Left kidney (tissue), 2 donors: Measurements from ENCODE around the gene IGF1R. TPM values are rescaled to one million over a fixed set of nuclear protein-coding genes. Genes with fewer than 3 reads are reported as not detected.

Experiments
- DNase-seq: peaks from one replicate; pipeline ENCODE4 v3.0.0-alpha.2; 2013
- polyA plus RNA-seq: library from polyadenylated mRNA; unstranded; fragments of 120-200 nt; gene quantifications from one replicate; pipeline ENCODE4 v1.2.1, GENCODE V29; 2013; ENCODE audit not compliant: insufficient read length

IGF1R gene
- polyA plus RNA-seq, 1 donor, result 63.9 TPM

DNA sequence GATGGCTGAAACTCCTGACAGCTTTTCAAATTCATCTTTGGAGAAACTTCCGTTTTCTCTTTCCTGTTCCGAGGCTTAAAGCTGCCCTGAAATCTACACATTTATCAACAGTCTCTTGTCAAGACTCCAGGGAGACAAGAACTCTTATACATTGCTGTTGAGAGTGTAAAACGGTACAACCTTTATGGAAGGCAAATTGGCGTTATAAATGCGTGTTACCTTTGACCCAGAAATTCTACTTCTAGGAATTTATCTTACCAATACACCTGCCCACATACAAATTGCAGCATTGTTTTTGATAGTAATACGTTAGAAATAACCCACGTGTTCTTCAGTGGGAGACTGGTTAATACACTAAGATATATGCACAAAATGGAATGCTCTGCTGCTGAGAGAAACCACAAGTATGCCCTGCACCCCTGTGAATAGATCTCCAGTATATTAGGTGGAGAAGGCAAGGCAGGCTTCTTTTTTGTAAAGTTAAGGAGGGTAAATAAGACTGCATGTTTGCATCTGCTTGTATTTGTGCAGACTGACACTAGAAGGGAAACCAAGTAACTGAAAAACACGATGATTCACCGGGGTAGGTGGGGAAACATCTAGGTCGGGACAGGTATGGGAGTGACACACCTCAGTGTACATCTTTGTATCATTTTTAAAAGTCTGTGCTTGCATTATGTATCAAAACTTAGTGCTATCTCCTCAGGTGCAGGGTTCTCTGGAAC lies 97.5 kb downstream of the IGF1R start:
- no peak for DNase-seq

DNA sequence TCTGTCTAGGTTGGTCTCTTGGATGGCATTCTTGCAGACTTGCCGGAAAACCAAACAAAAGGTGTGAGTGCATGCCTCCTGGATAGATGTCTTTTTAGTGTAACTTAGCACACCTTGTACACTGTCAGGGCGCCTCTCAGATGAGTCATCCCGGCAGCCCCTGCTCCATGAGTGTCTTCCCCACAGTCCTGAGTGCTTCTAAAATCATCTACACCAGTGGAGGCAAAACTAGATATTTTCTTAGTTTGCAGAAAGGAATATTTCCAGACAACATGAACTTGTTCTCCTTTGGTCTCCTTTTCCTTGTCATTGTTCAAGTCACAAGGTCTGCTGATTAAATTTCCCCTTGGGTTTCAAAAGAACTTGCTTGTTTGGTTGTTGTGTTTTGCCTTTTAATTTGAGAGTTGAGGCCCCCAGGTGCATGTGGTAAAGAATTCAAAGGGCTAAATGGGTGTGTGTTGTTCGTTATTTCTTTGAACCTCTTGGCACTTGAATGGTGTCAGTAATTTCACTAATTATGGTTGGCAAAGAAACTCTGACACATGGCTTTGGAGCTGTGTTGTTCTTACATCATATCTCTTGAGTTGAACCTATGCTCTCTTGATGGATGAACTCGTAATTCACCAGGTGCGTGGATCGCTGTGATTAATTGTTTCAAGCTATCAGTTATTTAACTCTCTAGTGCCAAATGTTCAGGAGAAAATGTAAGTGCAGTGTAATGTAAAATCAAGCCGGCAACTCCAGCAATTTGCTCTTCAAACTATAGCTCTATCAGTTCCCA lies 98.2 kb downstream of the IGF1R start:
- DNase-seq, result no peak

DNA sequence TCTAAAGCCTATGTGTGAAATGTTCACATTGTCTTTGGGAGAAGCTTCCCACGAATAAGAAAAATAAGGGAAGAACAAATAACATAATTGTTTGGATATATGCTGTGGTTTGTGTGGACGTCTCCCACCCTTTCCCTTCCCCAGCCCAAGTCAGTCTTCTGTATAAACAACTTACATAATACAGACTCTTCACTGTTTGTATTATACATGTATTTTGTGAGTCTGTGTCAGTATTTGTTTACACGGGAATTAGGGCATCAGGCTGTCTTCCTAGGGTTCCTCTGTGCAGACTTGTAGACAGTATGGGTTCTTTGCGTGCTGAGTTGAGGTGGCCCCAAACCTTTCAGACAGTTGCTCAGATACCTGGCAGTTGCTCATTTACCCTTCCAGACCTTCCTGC lies 103.4 kb downstream of the IGF1R start:
- no peak for DNase-seq

DNA sequence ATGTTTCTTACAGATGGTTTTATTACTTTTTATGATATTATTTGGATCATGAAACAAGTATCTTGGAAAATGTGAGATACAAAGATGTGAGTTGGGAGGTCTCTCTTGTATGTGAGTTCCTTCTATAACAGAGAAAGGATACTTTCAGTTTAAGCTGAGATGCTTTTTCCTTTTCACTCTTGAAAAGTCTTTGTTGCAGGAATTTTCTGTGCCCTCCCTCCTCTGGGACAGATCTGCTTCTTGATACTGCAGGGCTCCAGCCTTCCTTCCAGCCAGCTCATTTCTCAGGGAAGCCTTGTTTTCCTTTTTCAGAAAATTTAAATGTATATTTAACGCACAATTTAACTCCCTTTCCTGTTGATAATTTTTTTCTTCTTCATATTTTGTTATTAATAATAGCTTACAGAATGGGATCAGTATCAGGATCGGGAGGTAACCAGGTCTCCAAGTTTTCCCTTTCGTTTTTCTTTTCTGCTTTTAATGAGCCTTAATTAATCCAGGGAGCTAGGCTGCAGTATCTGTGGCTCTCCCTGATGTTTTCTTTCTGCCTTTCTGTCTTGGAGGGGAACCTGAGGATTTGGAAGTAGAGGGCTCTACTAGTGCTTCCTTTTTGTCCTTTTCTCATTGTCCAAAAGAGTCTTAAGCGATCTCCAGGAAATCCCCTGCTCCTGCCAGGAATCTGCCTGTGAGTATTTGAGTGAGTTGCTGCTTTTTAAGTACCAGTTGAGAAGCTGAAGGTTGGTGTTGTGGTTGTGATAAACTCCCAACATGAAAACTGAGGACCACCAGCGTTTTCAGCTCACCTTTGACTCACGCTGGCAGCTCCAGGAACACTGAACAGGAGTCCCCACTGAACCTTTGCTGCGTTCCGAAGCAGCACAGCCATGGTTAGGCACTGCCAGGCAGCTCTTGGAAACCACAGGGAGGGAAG lies 105.7 kb downstream of the IGF1R start:
- no peak for DNase-seq

DNA sequence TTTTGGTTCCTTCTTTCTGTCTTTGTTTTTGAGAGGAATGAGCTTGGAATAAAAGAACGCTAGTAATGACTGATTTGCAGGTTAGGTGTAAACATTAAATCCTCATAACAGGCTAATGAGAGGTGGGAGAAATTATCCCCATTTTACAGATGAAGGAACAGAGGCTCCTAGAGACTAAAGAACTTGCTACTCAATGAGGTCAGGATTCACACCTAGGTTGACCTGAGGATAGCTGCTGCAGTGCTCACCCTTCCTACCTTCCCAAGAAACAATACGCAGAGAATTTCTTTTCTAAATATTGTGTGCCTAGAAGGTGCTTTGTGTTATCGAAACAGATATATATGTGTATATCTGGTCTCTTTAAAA lies 106.3 kb downstream of the IGF1R start:
- DNase-seq, result no peak

DNA sequence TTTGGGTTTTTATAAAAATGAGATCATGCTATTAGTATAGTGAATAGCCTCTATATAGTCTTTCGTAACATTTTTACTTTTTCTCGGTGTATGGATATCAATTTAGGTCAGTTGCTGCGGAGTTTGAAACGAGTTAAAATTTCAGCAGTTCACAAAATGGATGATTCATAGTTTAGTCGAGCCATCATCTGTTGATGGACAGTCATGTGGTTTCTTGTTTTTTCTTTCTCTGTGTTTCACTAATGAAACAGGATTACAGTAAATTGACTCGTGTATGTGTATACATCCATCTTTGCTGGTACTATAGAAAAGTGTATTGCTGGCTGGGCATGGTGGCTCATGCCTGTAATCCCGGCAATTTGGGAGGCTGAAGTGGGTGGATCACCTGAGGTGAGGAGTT lies 106.8 kb downstream of the IGF1R start:
- DNase-seq, result no peak

DNA sequence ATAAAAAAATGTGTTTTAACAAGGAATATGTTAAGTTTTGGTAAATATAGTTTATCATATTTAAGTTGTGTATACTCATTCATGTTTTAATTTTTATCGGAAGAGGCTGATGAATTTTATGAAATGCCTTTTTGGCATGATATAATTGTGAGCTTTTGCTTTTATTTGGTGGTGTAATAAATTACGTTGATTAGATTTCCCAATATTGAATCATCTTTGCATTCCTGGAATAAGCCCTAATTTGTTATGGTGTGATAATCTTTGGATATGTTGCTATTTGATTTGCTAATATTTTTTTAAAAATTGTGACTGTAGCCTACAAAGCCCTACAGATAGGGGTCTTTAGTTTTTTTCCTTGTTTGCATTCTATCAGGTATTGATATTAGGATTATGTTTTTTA lies 107.4 kb downstream of the IGF1R start:
- DNase-seq, result no peak

DNA sequence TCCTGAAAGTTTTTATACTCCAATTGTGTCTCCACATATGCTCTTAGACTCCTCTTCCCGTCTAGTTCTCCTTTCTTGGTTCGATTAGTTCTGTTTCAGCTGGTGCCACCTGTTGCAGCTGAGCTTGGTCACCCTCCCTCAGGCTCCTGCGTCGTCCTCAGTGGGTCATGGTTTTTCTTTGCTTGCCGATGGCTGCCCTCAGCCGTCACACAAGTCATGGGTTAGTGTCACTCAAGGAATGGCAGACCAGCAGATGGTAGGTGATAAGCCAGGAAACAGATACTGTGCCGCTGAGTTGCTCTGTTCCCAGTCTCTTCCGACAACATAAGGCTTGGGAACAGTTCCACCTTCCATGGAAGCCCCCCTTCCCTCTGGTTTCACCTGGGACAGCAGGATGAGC lies 109.9 kb downstream of the IGF1R start:
- no peak for DNase-seq

DNA sequence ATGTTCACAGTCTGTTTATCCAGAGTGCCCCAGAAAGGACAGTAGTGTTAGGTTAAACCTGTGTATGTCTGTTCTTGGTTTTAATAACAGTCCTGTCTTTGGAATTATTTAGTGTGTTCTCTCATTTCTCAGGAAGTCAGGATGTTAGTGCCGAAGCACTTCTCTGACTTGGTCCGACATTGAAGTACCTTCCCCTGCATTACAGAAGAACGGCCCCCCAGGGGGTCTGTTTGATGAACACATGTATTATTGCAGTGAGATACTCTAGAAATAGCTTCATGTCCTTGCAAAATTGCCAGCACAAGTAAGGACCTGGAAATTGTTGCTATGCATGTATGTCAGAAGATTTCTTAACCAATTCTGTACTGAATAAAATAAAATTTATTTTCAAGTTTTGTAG lies 110.9 kb downstream of the IGF1R start:
- DNase-seq, result no peak

DNA sequence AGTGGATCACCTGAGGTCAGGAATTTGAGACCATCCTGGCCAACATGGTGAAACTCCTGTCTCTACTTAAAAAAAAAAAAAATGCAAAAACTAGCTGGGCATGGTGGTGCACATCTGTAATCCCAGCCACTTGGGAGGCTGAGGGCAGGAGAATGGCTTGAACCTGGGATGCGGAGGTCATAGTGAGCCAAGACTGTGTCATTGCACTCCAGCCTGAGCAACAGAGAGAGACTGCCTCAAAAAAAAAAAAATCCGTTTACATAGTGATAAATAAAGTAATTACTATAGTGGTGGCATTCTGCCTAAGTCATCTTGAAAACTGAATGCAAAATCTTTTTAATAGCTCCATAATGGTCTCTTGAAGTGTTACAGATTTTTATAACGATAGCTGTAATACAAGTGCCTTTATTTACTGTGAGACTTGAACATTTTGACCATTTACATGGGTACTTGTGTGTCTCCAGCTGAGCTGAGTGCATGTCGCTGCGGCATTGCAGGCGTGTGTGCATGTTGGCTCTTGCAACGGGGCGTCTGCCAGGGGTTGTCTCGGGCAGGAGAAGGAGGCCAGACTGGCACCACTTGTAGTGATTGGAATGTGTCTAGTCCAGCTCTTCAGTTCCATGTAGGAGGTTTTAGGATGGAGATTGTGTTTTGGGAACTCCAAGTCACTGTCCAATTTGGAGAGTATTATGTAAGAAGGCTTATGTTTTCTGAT lies 111.9 kb downstream of the IGF1R start:
- DNase-seq, result no peak

DNA sequence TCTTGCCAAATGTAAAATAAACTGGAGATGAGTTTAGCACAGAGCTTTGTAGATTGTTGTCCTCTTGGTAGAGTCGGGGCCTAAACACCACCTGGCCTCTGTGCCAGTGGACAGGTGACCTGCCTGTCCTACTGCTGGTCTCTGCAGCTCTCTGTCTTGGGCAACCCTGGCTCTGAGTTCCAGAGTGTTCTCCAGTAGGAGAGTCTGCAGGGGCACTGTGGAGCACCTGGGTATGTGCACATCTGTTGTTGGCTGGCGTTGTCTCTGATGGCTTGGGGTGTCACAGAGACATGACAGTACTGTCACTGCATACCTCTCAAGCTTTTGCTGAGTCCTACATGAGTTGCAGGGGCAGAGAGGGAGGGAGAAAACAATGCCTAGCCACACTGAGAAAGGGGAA lies 112.6 kb downstream of the IGF1R start:
- no peak for DNase-seq

DNA sequence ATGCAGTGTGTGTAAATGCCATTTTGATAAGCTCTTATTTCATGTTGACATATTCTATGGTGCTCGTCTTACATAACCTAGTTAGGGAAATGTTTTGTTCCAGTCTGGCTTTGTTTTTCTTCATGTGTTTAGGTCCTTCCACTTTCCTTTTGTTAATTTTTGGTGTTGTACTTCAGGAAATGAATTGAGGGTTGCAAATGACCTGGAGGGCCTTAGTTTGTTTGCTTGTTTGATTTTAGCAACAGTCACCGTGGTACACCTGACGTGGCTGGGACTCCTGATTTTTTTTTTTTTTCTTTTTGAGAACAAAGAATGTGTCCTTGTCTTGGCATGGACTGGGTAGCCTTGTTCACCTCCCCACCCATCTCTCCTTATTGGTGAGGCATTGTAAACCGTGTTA lies 114.8 kb downstream of the IGF1R start:
- DNase-seq, result no peak

DNA sequence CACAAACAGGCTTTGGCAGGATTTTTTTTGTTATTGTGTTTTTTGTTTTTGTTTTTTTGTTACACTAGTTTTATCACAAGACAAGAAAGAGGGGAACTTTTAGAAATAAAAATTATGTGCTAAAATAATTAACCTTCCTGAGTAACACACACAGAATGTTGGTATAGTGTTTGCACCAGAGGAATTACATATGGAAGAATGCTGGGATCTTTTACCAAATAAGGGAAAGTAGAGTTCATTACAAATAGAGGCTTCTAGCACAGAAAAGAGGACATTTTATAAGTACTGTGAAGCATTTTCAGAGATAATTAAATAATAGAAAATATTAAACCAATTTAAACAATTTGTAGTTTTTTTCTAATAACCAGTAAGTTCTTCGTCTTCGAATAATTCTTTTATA lies 116.0 kb downstream of the IGF1R start:
- no peak for DNase-seq

DNA sequence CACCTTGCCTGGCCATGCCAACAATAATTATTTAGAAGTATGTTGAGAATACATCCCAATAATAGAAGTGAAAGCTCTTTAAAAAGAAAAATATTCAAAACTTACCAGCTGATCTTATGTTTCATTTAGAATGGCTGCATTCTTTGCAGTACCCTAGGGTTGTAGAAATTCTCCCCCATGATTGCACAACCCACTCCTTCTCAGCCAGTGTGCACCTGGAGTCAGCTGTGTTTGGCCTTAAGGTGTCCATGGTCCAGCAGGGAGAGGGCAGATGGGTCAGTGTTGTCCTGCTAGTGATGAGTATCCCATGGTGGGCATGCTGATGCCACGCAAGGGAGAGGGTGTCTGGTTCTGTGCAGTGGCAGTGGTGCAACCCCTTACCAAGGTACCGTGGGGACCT lies 117.3 kb downstream of the IGF1R start:
- no peak for DNase-seq

DNA sequence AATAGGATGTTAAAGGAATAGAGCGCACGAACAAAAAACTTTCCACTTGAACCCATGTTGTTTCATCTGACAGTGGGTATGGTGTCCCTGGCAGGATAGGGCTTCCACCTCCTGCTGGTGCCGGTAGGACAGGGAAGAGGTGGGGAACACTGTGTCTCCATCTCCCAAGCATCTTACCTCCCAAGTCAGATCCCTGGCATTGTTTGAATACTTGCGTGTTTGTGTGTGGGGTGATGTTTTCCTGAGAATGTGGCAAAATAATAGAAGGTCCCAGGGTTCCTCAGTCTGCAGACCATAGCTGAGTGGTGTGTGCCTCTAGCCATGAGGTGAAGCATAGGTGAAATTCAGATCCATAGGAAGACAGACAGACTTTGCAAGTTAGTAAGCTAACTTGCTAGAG lies 119.4 kb downstream of the IGF1R start:
- DNase-seq, result no peak

DNA sequence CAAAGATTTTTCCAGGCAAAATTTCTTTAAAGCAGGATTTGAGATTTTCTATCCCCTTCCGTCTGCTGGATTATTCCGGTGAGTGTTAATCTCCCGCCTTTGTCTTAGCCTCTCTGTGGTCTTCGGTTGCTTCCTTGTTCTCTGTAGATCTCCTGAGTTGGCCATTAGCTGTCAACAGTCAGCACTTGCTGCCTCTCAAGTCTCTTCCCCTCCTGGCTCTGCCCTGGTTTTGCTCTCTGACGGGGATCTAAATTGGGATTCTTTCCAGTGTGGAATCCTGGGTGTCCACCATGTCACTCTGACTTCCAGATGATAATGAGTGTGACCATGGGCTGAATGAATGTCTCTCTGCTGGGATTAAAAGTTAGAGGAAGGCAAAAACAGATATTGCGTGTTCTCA lies 121.5 kb downstream of the IGF1R start:
- no peak for DNase-seq

DNA sequence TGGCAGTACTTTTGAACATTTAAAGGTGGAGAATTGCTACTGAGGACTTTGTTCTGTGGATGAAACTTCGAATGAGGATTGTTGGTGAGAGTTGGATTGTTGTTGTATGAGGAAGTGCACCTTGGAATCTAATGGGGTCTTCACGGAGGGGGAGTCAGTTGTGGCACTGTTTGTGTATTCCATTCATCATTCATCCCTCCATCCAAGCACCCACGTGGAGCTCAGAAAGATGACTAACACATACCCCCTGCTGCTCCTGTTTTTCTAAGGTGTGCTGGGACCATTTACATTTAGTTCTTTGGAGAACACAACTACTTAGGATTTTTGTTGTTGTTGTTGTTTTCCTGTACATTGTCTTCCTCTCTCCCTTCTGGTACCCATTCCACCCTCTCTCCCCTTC lies 122.6 kb downstream of the IGF1R start:
- DNase-seq, result no peak

DNA sequence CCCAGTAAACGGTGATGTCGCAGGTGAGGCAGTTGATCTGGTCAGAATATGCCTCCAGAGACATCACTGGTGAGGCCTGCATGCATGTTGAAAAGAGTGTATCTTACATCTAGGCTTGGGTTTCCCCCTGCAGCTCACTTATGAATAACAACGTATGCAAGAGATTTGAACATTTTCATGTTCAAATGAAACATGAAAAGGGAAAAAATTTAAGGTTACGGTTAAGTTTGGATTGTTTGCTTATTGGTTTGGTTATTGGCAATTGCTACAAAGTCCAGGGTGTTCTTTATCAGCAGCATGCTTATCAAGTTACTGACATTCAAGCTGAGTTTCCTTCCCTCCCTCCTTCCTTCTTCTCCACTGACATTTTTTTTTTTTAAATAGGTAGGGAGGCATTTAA lies 123.2 kb downstream of the IGF1R start:
- no peak for DNase-seq

DNA sequence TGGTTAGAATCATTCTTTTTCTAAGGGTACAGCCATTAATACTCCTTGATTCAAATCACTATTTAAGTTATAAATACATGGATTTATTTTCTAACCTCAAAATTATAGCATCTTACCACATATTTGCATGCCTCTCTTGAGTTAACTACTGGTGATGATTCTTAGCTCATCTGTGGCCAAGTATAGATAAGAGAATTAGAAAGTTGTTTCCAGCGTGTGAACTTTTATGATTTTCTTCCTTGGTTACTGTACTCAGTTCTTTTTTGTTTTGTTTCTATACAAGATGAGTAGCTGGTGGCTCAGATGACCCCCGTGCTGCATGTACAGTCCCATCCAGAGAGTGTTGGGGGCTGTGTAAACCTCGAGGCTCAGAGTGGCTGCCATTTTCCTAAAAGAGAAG lies 124.6 kb downstream of the IGF1R start:
- DNase-seq, result no peak

DNA sequence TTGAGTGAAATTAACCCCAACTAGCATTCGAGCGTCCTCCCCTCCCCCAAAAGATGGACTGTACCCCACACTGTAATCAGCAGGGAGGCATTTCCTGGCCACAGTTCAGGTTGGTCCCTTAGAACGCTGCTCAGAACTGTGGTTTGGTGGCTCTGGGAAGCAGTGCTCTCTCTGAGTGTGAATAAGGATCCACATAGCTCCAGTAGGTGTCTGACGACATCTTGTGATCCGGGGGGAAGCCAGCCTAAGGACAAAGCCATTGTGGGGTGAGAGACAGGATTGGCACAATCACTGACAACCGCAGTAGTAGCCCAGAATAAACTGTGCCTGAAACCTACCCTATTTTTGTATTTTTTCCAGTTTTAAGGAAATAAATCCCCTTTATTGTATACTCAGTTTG lies 125.3 kb downstream of the IGF1R start:
- DNase-seq, result no peak

DNA sequence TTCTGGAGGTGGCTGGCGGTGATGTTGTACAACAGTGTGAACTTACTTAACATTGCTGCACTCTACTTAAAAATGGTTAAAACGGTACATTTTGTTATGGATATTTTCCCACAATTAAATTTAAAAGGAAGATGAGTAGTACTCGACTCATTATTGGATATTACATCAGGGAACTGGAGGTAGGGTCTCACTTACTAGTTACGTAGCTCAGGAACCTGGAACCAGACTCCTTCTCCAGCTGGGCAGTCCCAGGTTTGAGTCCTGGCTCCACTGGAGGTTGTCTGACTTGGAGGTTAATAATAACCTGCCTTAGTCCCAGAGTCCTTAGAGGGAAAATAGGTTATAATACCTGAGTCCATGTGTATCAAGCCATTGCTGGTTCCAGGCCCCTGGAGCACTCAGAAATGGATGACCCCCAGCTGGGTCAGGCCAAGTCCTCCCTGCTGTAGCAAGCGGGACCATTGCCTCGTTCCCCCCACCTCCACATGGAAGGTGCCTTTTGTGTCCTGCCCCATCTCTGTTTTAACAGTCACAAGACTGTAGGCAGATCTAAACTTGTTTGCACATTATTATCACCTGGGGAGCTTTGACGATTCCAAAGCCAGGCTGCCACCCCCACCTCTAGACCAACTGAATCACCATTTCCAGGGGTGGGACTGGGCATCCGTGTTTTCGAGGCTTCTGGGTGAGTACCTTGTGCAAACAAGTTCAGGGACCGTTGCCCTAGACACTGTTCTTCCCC lies 126.6 kb downstream of the IGF1R start:
- DNase-seq, result no peak
